ENCODE results near the gene LTO1.
"Not testable (repeated sequence)": the region's sequence is repeated elsewhere in the genome, so short reads cannot be mapped to it uniquely, and the experiment has no call there.

The LTO1 gene

GRCh38 chr11:69700278-69701140 is 25.4 kb upstream of the LTO1 start:
- DNase-seq = no peak

DNA sequence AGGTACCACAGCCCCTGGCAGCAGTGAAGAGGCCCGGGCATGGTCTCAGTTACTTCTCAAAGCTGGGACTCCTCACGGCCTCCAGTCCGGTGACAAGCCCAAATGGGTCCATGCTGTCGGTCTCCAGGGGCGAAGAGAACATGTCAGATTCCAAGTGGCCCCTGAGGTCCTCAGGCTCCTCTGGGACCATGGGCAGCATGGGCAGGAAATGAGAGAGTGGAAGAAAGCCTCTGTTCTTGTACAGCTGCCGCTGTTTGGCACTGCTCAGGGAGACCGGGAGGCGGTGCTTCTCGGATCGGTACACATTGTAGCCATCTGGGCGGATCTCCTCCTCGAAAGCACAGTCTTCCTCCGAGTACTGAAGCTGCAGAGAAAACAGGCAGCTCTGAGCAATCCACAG is 24.1 kb upstream of the LTO1 start:
- no peak for DNase-seq

DNA sequence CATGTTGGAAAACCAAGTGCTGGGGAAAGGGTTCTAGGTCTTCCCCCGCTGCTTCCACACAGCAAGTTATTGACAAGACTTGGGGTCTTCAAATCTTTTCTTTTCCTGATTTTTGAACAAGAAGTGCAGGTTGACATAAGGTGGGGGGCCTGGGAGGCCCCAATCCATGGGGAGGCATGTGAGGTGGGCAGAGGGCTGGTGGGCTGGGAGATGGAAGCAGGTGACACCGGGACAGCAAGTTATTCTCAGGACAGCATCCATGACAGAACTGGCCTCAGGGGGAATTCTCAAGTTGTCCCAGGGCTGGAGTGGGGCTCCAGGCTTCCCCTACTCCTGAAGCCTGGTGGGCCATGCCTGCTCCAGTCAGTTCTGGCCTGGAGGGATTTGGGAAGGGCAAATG is 23.2 kb upstream of the LTO1 start:
- no peak for DNase-seq

DNA sequence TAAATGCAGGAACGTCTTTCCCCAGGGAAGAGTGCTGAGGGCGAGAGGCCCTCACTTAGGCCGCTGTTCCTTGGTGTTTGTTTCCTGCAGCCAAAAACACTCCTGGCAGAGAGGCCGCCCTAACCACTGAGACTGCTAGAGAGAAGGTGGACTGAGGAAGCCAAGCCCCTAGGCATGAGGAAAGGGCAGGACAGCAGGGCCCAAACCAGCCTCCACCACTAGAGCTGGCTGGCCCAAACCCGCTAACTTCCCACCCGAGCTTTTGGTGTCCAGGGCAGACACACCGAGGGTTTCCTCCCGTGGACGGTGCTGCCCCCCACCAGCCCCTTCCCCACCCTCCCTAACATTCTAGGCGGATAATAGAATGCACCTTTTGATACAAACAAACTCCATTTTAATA is 22.7 kb upstream of the LTO1 start:
- DNase-seq = no peak

DNA sequence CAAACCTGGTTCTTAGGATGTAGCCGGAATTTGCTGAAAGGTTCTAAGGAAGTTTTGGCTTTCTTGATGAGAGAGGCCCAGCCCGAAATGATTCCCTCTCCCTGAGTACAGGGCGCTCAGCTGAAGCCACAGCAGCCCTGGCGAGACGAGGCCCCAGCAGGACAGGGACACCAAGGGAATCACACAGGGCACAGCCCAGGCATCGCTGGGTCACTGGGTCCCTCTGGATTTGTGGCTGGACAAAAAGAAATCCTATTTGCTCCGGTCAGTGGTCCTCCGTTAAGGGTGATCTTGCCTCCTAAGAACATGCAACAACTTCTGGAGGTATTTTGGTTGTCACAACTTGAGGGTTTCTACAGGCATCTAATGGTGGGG is 22.3 kb upstream of the LTO1 start:
- DNase-seq = no peak

- DNase-seq = no peak
Observed at GRCh38 chr11:69696749-69697468, 21.8 kb upstream of the LTO1 start.

- DNase-seq = not testable (repeated sequence)
Observed at GRCh38 chr11:69695995-69696394, 20.8 kb upstream of the LTO1 start.

DNA sequence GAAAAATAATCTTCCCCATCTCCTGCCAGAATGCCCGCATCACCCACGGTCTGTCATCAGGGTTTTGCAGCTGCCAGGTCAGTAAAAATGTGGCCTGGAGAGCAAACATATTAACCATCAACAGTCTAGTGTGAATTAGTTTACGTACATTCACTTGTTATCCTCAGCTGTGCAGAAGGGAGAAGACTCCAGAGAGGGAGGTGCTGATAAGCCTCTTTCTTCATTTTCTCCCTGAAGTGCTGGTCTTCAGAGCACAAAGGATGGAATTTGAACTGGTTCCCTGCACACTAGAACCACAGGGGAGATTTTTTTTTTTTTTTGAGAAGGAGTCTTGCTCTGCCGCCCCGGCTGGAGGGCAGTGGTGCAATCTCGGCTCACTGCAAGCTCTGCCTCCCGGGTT is 20.4 kb upstream of the LTO1 start:
- DNase-seq = no peak

- DNase-seq = no peak
Observed at GRCh38 chr11:69694781-69695180, 19.6 kb upstream of the LTO1 start.

GRCh38 chr11:69692422-69692821 is 17.3 kb upstream of the LTO1 start:
- no peak for DNase-seq

- DNase-seq = no peak
Observed at GRCh38 chr11:69691463-69691862, 16.3 kb upstream of the LTO1 start.

- no peak for DNase-seq
Observed at GRCh38 chr11:69689484-69690319, 14.5 kb upstream of the LTO1 start.

DNA sequence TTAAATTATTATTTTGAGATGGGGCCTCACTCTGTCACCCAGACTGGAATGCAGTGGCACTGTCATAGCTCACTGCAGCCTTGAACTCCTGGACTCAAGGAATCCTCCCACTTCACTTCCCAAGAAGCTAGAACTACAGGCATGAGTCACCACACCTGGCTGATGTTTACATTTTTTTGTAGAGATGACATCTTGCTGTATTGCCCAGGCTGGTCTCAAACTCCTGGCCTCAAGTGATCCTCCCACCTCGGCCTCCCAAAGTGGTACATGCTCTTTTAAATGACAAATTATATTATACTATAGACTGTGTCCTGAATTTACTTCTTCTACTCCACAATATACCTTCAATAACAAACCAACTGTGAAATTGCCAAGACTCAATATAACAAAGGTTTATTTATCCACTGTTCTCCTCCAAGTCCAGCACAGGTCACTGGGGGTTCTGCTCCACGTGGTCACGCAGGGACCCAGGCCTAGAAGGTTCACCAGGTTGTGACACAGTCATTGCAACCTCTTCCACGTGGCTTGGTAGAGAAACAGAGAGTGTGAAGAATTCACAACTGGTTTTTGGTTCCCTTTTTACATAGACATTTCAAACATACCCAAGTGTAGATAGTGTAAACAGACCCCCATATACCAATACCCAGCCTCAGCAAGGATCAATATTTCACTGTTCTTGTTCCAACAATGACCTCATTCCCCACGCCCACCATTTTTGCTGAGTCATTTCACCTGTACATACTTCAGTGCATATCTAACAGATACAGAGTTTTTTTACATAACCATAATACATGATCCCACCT is 13.0 kb upstream of the LTO1 start:
- DNase-seq = not testable (repeated sequence)

GRCh38 chr11:69686856-69687255 is 11.7 kb upstream of the LTO1 start:
- DNase-seq = no peak

DNA sequence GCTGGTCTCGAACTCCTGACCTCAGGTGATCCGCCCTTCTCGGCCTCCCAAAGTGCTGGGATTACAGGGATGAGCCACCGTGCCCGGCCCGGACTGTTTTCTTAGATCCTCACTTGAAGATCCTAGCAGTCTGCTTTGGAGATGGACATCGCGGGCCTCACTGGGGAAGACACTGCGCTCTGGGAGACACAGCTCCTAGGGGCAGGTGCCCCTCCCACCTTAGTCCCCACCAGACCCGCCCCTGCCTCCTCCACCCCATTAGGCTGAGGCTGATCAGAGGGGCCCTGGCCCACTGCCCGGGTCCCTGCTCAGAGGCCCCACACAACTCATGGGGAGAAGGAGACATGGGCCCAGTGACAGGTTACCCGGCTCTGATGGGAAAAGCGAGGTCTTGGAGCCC is 11.3 kb upstream of the LTO1 start:
- DNase-seq = no peak

DNA sequence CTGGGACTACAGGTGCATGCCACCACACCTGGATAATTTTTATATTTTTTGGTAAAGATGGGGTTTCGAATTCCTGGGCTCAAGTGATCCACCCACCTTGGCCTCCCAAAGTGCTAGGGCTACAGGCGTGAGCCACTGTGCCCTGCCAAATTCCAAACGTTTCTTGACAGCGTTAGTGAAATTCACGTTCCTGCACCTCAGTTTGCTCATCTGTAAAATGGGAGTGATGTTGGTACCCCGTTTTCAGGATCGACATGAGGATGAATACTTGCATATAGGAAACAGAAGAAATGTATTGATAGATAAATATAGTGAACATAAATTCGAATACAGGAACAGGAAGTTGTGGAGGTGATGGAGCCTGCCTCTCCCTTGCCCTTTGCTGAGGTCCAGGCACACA is 10.2 kb upstream of the LTO1 start:
- no peak for DNase-seq

- no peak for DNase-seq
Observed at GRCh38 chr11:69684651-69685050, 9.5 kb upstream of the LTO1 start.

DNA sequence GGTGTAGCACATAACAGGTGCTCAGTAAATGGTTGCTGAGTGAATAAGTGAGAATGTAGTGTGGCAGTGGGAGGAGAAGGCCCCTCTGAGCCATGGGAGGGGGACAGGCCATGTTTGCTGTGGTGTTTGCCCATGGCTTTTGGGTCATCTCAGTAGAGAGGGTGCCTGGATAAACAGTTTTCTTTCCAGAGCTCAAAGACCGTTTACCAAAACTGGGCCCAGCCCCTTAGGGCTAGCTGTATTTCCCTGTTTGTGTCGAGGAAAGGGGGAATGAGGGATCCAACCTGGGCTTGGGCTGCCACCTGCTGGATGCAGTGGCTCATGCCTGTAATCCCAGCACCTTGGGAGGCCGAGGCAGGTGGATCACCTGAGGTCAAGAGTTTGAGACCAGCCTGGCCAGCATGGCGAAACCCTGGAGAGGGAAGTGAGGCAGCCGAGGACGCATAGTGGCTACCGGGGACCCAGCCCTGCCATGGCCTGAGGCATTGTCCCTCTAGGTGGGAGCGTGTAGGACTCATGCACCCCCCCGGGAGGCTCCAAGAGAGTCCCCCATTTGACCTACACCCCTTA is 8.7 kb upstream of the LTO1 start:
- no peak for DNase-seq

- DNase-seq = no peak
Observed at GRCh38 chr11:69682681-69683326, 7.7 kb upstream of the LTO1 start.

GRCh38 chr11:69682221-69682620 is 7.1 kb upstream of the LTO1 start:
- no peak for DNase-seq

DNA sequence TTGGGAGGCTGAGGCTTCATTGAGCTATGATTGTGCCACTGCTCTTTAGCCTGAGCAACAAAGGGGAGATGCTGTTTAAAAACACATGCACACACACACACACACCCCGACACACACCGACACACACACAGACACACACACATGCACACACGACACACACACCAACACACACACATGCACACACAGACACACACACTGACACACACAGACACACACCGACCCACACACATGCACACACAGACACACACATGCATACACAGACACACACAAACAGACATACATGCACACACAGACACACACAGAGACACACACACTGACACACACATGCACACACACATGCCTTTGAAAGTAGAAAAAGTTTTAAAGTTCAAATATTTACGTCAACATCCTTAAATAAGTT is 5.5 kb upstream of the LTO1 start:
- DNase-seq = no peak

- DNase-seq = no peak
Observed at GRCh38 chr11:69677749-69678148, 2.6 kb upstream of the LTO1 start.

Measured in effector CD4-positive, alpha-beta T cell (primary cell).